ENCODE measurements around the gene ADAMTSL2. TPM values are rescaled to one million over a fixed set of nuclear protein-coding genes. Genes with fewer than 3 reads are reported as not detected.

The ADAMTSL2 gene
- polyA plus RNA-seq, 1 of the 3 experiments (the other 2 are of a cell fraction): 0.21 TPM

DNA sequence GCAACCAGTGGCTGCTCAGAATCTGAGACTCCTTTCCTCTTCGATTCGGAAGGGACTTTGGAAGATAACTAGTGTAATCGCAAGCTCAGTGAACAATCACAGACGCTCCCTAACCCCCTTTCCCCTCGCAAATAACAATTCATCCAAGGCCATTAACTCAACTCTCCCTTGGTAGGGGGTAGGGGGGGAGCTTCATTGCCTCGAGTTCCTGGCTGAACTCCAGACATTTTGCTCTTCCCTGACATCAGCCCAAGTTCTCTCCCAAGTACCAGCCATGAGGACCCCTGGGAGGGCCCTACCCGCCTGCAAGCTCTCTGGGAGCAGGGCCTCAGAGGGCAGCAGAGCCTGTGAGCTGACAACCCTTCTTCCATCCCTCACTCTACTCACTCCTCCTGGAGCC lies 66.2 kb downstream of the ADAMTSL2 start:
- 57% methylated on average over 7 of the region's 7 CpGs for WGBS (ENCODE audit: low lambda C conversion rate)
- Histone ChIP-seq H3K4me2 (no peak overlapping the region), H3F3A (replicated peaks; ENCODE audit: insufficient read depth) (no peaks in the 10 kb centered on the region), H3K4me3 (ENCODE audit: low read depth in 2 of 2, low read length in 1 of 2) (no peak overlapping the region), H3K9ac (no peak overlapping the region), H3K9me3 (0 out of 2 replicates have a peak, but pooled peaks cover 9% of the 10 kb centered on the region), H3K9me2 (no peaks in the 10 kb centered on the region), H3K36me3 (replicated peaks in 1 of 2; ENCODE audit: control insufficient read depth in 1 of 2, insufficient read depth in 2 of 2, low read length in 1 of 2) (no peaks in the 10 kb centered on the region), H3K27me3 (ENCODE audit: insufficient read depth) (no peaks in the 10 kb centered on the region), H3K79me2 (ENCODE audit: insufficient read depth) (no peaks in the 10 kb centered on the region), H2AFZ (ENCODE audit: low read depth) (no peak overlapping the region), H3K27ac (ENCODE audit: low read depth in 2 of 2, low read length in 1 of 2) (peak overlapping the region in 1 of 2 experiments; percentile 58; a peak in 2 of 4 replicates), H3K4me1 (ENCODE audit: control insufficient read depth in 1 of 2, insufficient read depth in 2 of 2, low read depth in 1 of 2, low read length in 1 of 2) (peaks cover 0 to 42% of the 10 kb centered on the region in 2 experiments; a peak in 1 of 4 replicates), H4K20me1 (ENCODE audit: insufficient read depth) (no peaks in the 10 kb centered on the region)
- CTCF ChIA-PET: interaction anchor here (1.5 to 10.4 kb wide), 3 partner anchors 12 to 20 kb away, joined by 3 to 102 read pairs (median 5); no protein-coding TSS in a partner anchor
- TF ChIP-seq TEAD4 (IDR thresholded peaks at IDR 0.05; ENCODE audit: borderline replicate concordance, insufficient read depth): no peak
- no peak for TF ChIP-seq ELF1 (IDR thresholded peaks at IDR 0.05)
- no peak for TF ChIP-seq FOXJ3 (CRISPR knock-in tag; IDR thresholded peaks at IDR 0.05)
- no peak for DNase-seq
- POLR2A ChIA-PET: interaction anchor here (0.6 to 18.3 kb wide), 6 partner anchors 8 to 67 kb away, joined by 3 to 261 read pairs (median 3); partner anchors contain the start of genes DBH and FAM163B

DNA sequence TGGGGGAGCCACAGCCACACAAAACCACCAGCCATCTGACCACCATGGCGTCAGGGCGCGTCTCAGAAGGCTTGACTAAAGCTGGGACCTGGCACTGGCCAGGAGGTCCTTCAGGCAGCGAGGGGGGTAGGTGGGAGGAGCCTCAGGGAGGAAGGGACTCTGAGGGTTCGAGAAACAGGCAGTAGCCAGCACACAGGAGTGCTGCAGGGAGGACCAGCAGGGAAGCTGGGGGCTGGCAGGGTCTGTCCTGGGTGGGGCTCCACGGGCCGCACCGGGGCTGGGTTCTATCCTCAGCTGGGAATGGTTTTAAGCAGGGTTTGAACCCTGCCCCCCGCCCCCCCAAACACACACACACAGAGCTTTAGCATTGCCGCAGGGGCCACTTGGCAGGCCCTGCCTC lies 67.2 kb downstream of the ADAMTSL2 start:
- H3K79me2 ChIP-seq (ENCODE audit: insufficient read depth): no peaks in the 10 kb centered on the region
- CTCF ChIA-PET: interaction anchor here (2.1 to 10.4 kb wide), 3 partner anchors 8 to 14 kb away, joined by 5 to 102 read pairs (median 25); no protein-coding TSS in a partner anchor
- H3K9ac ChIP-seq: no peak overlapping the region
- H3F3A ChIP-seq (replicated peaks; ENCODE audit: insufficient read depth): no peaks in the 10 kb centered on the region
- no peaks in the 10 kb centered on the region for H3K9me2 ChIP-seq
- H3K27me3 ChIP-seq (ENCODE audit: insufficient read depth): peaks cover 9% of the 10 kb centered on the region
- H3K27ac ChIP-seq (ENCODE audit: low read depth in 2 of 2, low read length in 1 of 2): peak overlapping the region in 1 of 2 experiments; percentile 58; a peak in 1 of 4 replicates
- no peak overlapping the region for H2AFZ ChIP-seq (ENCODE audit: low read depth)
- peaks cover 0 to 53% of the 10 kb centered on the region in 2 experiments; a peak in 1 of 4 replicates for H3K4me1 ChIP-seq (ENCODE audit: control insufficient read depth in 1 of 2, insufficient read depth in 2 of 2, low read depth in 1 of 2, low read length in 1 of 2)
- no peak overlapping the region for H3K4me2 ChIP-seq
- 55% methylated on average over 9 of the region's 10 CpGs for WGBS (ENCODE audit: low lambda C conversion rate)
- TF ChIP-seq NFIC (IDR thresholded peaks at IDR 0.05; ENCODE audit: borderline replicate concordance): no peak
- no peak for TF ChIP-seq TEAD4 (IDR thresholded peaks at IDR 0.05; ENCODE audit: borderline replicate concordance, insufficient read depth)
- TF ChIP-seq, protein P1, sequence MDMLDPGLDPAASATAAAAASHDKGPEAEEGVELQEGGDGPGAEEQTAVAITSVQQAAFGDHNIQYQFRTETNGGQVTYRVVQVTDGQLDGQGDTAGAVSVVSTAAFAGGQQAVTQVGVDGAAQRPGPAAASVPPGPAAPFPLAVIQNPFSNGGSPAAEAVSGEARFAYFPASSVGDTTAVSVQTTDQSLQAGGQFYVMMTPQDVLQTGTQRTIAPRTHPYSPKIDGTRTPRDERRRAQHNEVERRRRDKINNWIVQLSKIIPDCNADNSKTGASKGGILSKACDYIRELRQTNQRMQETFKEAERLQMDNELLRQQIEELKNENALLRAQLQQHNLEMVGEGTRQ (IDR thresholded peaks at IDR 0.05; ENCODE audit: borderline replicate concordance, low read depth, low read length): no peak
- no peak for TF ChIP-seq SMC3 (IDR thresholded peaks at IDR 0.05; ENCODE audit: low read depth, low read length)
- TF ChIP-seq FOXJ3 (CRISPR knock-in tag; IDR thresholded peaks at IDR 0.05): no peak
- TF ChIP-seq, protein P2, sequence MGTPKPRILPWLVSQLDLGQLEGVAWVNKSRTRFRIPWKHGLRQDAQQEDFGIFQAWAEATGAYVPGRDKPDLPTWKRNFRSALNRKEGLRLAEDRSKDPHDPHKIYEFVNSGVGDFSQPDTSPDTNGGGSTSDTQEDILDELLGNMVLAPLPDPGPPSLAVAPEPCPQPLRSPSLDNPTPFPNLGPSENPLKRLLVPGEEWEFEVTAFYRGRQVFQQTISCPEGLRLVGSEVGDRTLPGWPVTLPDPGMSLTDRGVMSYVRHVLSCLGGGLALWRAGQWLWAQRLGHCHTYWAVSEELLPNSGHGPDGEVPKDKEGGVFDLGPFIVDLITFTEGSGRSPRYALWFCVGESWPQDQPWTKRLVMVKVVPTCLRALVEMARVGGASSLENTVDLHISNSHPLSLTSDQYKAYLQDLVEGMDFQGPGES (IDR thresholded peaks at IDR 0.05; ENCODE audit: low read depth, low read length): no peak
- no peak for TF ChIP-seq RFX5 (IDR thresholded peaks at IDR 0.05; ENCODE audit: low read length)
- POLR2A ChIA-PET: interaction anchor here (0.9 to 18.3 kb wide), 3 partner anchors 8 to 36 kb away, joined by 3 to 261 read pairs (median 4); partner anchors contain the start of gene DBH
- H3K4me3 ChIP-seq (ENCODE audit: low read depth in 2 of 2, low read length in 1 of 2): no peak overlapping the region
- 0 out of 2 replicates have a peak, but pooled peaks cover 9% of the 10 kb centered on the region for H3K9me3 ChIP-seq
- H4K20me1 ChIP-seq (ENCODE audit: insufficient read depth): no peaks in the 10 kb centered on the region
- DNase-seq: no peak
- H3K36me3 ChIP-seq (replicated peaks in 1 of 2; ENCODE audit: control insufficient read depth in 1 of 2, insufficient read depth in 2 of 2, low read length in 1 of 2): no peaks in the 10 kb centered on the region

Measured in SK-N-SH (cell line).